Measurements from ENCODE around the gene ARHGAP18.

The ARHGAP18 gene

DNA sequence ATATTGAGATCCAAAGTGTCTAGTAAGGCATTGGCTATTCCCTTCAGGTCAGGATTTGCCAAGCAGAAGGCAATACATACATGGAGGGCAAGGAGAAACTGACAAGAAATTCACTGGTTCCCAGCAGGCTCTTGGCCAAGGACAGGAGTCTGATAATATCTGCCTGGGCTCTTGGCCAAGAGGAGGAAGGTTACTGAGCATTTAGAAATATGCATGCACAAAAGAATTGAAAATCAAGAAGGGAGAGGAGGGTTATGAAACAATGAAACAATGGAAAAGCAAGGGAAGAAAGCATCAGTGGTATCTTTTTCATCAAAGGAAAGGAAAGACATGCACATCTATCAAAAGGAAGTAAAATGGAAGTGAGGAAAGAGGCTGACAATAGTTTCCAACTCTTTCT lies 42.4 kb downstream of the ARHGAP18 start:
- DNase-seq (ENCODE audit: low read depth) = no peak

DNA sequence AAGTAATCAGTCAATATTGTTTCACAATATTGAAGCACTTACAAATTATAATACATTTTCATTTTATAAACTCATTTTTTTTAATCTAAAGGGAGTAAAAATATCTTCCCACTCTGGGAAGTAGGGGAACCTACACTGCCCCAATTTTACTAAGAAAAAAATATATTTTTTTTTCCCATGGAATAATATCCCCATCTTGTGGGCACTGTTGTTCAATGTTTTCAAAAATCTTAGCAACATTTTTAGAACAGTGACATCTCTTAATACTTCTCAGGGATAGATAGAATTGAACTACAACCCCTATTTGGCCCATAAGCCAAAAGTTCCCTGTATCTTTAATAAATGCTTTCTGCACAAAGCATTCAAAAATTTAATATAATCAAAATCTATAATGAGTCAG lies 42.9 kb downstream of the ARHGAP18 start:
- no peak for DNase-seq (ENCODE audit: low read depth)

DNA sequence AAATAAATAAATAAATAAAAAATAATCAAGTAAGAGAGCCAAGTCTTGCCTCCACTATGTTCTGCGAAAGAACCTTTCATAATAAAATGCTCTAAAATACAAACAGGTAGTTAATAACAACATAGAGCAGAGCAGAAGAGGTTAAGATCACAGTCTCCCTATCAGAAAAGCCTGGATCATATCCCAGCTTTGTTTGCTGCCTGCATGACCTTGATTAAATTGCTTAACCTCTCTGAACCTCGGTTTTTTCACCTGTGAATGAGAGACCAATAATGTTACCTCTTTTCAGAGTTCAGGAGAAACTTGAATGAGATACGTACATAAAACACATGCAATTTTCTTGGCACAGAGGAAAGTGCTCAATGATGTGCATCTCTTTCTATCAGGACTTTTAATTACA lies 44.4 kb downstream of the ARHGAP18 start:
- DNase-seq (ENCODE audit: low read depth) = no peak

DNA sequence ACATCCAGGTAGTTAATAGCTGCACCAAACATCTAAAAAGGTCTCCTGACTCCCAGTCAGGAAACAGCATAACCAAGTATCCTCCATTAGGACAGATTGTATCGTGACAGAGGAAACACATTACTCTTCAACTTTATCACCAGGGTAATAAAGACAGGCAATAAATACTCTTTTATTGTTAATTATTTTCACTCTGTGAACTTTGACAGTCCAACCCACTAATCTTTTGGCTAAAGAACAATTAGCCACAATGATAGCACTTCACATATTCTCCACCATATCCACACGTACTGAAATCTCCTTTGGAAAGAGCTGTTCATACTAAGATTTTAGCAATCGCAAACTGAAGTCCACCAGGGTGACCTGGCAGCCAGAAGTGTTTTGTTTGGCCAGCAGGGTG lies 46.4 kb downstream of the ARHGAP18 start:
- no peak for DNase-seq (ENCODE audit: low read depth)

DNA sequence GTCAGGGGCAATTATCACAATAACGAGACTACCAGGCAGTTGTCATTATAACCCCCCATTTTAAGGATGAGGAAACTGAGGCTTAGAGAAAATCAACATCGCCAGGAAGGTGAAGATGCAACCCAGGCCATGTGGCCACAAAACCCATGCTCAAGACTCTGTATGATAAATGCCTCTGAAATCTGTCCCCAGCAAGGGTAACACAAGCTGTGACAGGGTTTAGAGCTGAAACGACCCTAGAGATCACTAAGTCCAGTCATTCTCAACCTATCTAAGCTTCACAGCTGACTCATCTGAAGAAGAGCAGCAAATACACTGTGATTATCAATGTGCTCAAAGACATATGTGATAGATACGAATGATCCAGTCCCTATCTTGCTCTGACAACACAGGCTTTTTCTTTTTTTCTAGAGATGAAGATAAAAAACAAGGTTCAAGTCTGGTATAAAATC lies 47.0 kb downstream of the ARHGAP18 start:
- DNase-seq (ENCODE audit: low read depth) = no peak

DNA sequence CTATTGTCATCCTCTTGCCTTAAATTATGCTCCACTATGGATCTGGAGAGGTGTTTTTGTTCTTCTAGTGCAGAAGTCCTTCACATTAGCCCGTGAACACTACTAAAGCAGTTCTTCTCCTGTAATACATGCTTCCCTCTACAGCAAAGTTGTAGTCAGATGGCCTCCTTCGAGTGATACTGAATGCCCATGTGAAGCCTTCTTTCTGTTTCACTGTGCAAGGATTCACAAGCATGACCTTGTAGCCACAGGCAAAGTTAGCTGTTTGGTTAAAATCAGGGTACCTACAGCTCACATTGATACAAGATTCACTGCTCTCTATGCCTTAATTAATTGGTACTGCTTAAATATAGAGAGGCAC lies 47.6 kb downstream of the ARHGAP18 start:
- DNase-seq (ENCODE audit: low read depth) = no peak

DNA sequence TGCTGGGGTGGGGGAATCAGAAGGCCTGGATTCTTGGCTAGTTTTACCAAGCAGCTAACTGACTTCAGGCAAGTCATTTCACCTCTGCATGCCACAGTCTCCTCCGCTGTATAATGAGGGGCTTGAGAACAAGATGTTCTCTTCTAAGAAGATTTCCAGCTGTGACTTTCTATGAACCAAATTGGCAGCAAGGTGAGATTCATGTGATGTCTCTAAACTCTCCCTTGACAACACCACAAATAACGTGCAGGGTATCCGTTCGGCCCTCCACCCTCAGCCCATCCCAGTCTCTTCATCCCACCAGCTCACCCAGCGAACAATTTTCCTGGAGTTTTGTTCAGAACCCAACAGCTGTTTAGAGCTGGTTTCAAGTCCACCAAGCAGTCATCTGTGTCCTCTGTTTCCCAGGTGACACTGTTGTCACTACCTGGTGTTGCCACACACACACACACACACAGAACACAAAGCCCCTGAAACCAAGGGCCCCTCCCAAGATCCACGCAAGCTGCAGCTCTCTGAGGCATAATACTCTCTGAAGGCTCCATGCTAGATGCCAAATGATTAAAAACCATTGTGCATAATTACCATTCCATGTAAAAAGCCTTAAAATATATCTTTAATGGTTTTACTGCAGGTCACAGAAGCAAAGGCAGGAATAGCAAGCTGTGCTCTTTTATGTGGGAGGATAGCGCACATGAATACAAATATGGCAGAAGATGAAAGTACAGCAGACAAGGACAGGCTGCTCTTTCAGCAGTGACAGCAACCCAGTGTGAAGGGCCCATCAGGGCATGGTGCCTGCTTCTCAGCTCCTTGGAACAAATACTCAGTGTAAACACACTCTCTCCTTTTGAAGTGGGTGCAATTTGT lies 48.2 kb downstream of the ARHGAP18 start:
- no peak for DNase-seq (ENCODE audit: low read depth)

DNA sequence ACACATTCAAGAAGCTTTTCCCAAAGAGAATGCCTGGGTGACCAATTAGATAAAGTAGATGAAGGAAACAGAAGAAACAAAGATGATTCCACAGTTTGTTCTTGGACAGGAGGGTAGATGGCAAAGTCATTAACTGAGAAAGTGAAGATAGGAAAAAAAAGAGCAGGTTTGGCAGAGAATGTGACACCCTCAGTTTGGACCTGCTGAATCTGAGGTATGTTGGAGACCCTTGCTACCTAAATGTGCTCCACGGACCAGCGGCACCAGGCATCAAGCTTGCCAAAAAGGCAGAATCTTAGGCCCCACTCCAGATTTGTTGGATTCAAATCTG lies 49.7 kb downstream of the ARHGAP18 start:
- no peak for DNase-seq (ENCODE audit: low read depth)

DNA sequence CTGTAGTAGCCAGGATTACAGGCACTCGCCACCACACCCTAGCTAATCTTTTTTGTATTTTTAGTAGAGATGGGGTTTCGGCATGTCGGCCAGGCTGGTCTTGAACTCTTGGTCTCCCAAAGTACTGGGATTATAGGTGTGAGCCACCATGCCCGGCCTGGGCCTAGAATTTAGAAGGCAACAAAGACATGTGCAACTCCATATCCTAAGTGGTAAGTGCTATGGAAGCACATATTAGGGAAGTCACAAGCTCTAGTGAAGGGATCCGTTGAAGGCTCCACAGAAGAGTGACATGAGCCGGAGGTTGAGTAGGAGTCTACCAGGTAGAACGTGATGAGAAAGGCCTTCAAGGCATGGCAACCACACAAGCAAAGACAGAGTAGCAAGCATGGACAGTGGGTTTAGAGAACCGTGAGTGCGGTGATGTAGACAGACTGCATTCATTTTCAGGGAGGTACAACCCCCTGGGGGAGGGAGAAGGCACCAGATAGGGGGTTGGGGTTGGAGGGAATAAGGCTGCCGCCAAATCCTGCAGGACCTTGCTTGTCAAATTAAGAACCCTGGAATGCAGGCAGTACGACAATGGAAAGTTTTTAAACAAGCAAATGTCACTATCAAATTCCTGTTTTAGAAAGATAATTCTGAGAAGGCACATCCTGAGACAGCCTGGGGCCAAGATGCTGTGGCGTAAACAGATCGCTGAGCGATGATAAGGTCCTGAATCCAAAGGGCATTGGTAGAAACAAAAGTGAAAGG lies 50.2 kb downstream of the ARHGAP18 start:
- no peak for DNase-seq (ENCODE audit: low read depth)

DNA sequence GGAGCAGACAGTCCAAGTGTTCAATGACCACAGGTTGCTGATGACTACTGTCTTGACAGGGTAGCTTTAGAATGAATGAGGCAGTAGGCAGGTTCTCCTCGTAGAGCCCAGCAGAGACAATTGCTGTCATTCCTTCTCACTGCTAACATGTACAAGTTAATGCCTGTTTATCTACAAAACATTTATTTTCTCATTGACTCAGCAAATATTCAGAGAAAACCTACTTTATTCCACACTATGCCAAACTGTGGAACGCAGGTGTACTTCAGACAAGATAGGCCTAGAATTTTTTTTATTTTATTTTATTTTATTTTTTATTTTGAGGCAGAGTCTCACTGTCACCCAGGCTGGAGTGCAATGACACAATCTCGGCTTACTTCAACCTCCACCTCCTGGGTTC lies 50.8 kb downstream of the ARHGAP18 start:
- DNase-seq (ENCODE audit: low read depth) = no peak

DNA sequence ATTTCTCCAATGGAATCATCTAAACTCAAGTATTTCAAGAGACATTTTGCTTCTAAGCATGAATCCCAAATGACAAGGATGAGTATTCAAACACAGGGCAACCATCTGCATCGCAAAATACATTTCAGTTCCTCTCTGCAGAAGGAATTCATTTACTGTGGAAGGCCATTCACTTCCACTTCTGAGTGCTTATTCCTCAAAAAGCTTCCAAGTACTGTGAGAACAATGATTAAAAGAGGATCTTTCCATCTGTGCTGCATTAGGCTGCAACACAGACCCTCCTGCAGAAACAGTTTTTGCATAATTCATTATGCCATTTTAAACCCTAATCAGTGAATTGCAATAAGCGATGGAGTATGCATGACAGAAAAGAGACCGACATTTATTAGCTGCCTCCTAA lies 52.5 kb downstream of the ARHGAP18 start:
- no peak for DNase-seq (ENCODE audit: low read depth)

DNA sequence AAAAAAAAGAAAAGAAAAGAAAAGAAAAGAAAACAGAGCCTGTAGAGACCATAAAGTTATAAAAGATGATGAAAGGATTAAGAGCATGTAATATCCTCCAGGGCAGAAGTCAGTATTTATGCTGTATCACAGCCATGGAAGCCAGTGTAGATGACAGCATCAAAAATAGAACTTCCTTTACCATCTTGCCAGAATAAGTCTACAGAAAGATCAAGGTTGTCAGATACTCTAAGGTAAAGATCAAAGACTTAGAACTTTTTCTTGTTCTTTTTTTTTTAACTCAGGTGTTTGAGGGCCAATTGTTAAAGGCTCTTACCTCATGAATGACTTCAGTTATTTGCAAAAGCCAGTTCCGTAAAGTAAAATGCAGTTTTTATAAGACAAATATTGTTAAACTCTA lies 54.6 kb downstream of the ARHGAP18 start:
- DNase-seq (ENCODE audit: low read depth) = no peak

DNA sequence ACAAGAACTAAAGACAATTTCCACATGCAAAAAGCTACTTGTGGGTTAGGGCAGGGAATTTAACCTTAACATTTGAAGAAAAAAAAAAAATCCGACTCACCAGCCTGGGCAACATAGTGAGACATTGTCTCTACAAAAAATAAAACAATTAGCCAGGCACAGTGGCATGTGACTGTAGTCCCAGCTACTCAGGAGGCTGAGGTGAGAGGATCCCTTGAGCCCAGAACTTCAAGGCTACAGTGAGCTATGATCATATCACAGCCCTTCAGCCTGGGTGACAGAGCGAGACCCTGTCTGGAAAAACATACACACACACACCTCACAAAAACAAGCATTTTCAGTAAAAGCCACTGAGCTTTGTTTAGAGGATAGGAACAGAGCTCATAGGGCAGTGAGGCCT lies 56.2 kb downstream of the ARHGAP18 start:
- DNase-seq (ENCODE audit: low read depth) = no peak

DNA sequence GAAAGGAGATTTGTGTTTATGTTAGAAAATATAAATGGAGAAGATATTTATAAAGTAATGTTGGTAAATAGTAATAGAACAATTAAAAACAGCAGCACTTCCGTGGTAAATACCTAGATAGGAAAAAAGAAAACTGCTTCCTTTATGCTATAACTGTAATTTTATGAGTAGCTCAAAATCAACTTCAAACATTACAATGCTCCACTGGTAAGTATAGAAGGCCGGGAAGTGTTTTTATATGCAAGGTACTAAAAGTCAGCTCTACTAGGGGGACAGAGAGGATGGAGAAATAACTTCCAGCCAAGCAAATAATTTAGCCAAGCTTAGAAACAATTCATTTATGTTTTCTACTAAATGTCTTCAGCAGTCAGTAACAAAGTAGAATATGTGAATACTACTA lies 56.7 kb downstream of the ARHGAP18 start:
- no peak for DNase-seq (ENCODE audit: low read depth)

DNA sequence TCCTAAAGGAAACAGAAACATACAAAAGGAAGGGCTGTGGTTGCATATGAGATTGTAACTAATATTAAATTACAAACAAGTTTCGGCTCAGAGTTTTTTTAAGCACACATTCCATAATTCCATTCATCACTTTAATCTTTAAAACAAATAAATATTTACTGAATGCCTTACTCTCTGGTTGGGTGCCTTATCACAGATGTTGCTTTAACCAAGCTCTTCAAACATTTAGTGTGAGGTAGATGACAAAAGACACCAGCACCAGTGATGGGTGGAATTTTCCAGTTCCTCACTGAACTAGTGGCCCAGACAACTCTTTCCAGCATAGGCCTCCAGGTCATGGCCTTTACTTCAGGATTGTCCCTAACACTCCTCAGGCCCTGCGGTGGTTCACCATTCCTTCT lies 58.7 kb downstream of the ARHGAP18 start:
- DNase-seq (ENCODE audit: low read depth) = no peak

DNA sequence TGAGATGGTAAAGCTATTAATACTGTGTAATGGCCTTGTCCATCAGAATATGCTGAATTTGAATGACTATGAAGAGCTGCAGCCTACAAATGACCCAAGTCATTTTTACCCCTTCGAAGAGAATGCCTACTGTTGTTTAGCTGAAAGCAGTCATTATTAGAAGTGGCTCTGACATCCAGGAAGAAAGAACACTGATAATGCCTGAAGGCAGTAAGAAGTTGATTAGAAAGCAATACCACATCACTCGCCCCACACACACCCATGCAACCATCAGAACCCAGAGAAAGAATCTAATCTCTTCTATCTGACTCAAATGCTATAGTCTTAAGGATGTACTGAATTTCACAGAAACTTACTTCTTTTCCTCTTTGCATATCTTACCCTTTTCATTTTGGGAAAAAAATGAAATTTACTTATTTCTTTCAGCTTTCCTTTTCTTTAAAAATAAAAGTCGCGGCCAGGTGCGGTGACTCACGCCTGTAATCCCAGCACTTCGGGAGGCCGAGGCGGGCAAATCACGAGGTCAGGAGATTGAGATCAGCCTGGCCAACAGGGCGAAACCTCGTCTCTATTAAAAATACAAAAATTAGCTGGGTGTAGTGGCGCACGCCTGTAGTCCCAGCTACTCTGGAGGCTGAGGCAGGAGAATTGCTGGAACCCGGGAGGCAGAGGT lies 61.0 kb downstream of the ARHGAP18 start:
- DNase-seq (ENCODE audit: low read depth) = no peak

DNA sequence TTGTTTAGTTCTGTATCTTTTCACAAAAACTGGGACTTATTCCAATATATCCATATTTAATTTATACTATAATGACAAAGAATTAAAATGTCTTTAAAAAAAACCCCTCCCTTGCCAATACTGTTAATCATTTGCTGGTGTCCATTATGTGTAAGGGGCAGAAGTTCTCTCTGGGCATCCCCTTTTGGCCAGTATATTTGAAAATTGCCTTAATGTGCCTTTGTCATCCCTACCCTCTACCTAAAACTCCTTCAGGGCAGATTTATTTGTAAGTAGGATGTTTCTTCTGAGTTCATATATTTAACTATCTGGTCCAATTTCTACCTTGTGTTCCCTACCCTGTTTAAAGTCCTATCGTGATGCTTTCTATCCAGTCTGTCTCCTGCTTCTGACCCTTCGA lies 62.9 kb downstream of the ARHGAP18 start:
- DNase-seq (ENCODE audit: low read depth) = no peak

DNA sequence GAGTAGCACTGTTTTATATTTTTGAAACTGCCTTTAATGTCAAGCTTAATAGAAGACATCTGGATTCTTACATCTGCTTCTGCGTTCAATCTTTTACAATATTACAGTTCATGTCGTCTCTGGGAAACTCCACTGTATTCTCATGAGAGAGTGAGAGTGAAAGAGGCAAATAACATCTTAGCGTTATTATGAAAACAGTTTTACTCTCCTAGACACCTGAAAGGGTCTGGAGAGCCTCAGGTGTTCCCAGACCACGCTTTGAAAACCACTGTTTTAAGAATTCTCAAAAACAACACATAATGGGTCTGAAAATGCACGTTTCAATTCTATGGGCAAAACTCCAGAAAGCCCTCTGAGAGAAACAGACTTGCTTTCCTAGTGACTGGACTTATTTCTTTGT lies 63.3 kb downstream of the ARHGAP18 start:
- no peak for DNase-seq (ENCODE audit: low read depth)

DNA sequence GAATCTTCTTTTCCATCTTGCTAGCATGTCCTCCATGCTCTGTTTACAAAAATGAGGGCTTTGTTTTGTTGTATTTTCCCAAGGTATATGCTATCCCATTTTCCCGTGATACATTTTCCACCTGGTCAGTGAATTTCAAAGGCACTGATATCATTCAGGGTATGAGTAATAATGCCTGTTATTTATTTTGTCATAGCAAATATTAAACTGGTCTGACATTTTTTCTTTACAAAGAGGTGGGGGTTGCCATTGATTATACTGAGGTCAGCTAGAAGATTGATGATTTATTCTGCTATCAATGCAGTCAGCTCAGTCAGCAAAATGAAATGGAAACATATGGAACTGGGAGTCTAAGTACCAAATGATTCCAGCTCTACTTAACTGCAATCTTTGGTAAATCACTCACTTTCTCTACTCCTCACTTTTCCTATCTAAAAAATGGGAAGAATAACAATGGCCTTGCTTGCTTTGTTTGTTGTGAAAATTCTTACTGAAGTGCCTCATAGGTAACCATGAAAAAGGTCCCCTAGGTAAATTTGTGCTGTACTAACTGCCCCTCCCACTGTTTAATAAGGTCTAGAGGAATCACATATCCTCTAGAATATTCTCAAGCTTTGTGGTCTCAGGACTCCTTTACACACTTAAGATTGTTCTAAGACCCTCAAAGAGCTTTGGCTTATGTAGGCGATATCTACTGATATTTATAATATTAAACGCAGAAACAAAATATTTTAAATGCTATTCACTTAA lies 64.0 kb downstream of the ARHGAP18 start:
- no peak for DNase-seq (ENCODE audit: low read depth)

DNA sequence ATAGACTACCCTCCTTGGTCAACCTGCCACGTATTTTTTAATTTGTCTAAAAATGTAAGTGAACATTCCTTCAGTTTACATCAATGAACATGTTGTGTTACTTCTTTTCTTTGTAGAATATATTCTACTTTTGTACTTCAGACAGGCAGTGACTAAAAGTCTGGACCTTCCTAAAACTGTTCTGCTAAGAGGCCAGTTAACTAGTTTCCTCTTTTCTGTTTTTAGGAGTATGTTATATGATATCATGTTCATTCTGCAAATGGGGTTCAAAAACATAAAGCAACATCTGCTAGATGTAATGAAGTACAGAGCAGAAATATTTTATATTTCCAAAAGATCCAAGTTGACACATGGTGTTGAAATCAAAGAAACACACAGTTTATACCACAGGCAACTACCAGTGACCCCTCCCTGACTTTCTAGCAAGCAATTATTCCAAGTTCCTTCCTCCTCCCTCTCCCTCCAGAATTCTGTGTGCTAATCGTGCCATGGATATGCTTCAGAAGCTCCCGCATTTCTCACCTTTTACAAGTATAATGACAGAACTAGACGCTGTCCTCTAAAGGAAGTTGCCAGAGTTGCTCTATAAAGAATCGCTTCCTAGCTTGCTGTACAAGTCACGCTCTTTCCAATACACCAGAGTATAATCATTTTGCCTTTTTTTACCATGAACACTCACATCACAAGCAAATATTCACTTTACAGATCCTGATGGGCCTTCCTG lies 64.7 kb downstream of the ARHGAP18 start:
- DNase-seq (ENCODE audit: low read depth) = no peak

DNA sequence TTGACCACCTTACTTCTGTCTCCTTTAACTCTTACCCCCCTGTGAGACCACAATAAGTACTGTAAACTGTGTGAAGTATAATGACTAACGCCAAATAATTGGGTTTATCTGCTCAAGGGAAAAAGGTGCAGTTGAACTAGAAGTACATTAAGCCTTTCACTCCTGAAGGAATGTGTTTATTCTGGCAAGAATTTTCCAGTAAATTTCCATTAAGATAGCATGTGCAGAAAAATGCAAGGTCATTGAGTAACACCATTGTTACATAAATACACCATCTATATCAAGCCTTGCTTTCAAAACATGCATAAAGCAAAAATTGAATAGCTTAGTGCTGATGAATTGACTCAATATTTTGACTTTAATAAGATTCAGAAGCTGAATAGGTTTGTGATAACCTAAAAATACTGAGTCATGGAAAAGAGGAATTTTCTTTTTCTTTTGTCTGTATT lies 65.4 kb downstream of the ARHGAP18 start:
- no peak for DNase-seq (ENCODE audit: low read depth)

DNA sequence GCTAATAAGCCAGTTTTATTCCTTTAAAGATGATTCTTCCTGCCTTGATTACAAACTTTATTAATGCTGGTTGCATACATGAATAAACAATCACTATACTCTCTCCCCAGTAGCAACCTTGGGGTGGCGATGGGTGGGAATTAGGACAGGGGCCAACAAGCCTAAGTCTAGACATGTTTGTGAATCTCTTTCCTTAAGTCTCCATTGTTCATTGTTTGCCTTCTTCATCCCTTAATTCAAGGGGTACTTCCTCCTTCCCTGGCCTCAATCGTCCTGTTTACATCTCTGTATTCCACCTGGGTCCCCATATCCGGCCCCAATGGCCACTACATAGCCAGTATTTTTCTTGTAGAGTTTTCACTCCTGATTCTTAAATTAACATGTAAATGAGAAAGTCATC lies 66.0 kb downstream of the ARHGAP18 start:
- DNase-seq (ENCODE audit: low read depth) = no peak

Data from GM04504 (cell line).